Renal pelvis (tissue), 12 donors: ENCODE measurements around the gene PCDHB7. TPM values are rescaled to one million over a fixed set of nuclear protein-coding genes. Genes with fewer than 3 reads are reported as not detected.
"Not testable (repeated sequence)": the region's sequence is repeated elsewhere in the genome, so short reads cannot be mapped to it uniquely, and the experiment has no call there.

Source experiments
- DNase-seq: peaks from one replicate; pipeline ENCODE4 v3.0.0-alpha.2; 2013
- long read RNA-seq, 16 experiments: transcript quantifications; one replicate each; lab custom pipeline, GENCODE V29; 2026
- polyA plus RNA-seq, 3 donors: library from polyadenylated mRNA; unstranded; fragments of 120-200 nt; gene quantifications; one replicate each; pipeline ENCODE4 v1.2.1, GENCODE V29; 2013; ENCODE audit not compliant: insufficient read length in 3 of 3

The PCDHB7 gene
- 1 to 10 TPM; 3.5 to 4.4 (median 4.2) TPM for polyA plus RNA-seq
- long read RNA-seq, donor 1, transcript PCDHB7-201 (1 exons, 3,765 nt), result major isoform, 7 of 7 reads
- long read RNA-seq, donor 1, partial matches to known transcripts, result 0 of 7 reads
- long read RNA-seq, donor 1, other reads (novel, unspliced or antisense), result 0 of 7 reads
- long read RNA-seq, donor 2, transcript PCDHB7-201 (1 exons, 3,765 nt), result major isoform, 5 of 5 reads
- long read RNA-seq, donor 2, partial matches to known transcripts, result 0 of 5 reads
- long read RNA-seq, donor 2, other reads (novel, unspliced or antisense), result 0 of 5 reads
- long read RNA-seq, donor 3, transcript PCDHB7-201 (1 exons, 3,765 nt), result major isoform, 7 of 7 reads
- long read RNA-seq, donor 3, partial matches to known transcripts, result 0 of 7 reads
- long read RNA-seq, donor 3, other reads (novel, unspliced or antisense), result 0 of 7 reads
- long read RNA-seq, donor 4, transcript PCDHB7-201 (1 exons, 3,765 nt), result major isoform, 6 of 6 reads
- long read RNA-seq, donor 4, partial matches to known transcripts, result 0 of 6 reads
- long read RNA-seq, donor 4, other reads (novel, unspliced or antisense), result 0 of 6 reads
- long read RNA-seq, donor 5, partial matches to known transcripts, result 0 of 2 reads
- long read RNA-seq, donor 5, other reads (novel, unspliced or antisense), result 0 of 2 reads
- long read RNA-seq, donor 6, transcript PCDHB7-201 (1 exons, 3,765 nt), result major isoform, 6 of 6 reads
- long read RNA-seq, donor 6, partial matches to known transcripts, result 0 of 6 reads
- long read RNA-seq, donor 6, other reads (novel, unspliced or antisense), result 0 of 6 reads
- long read RNA-seq, donor 7, transcript PCDHB7-201 (1 exons, 3,765 nt), result major isoform, 18 of 18 reads
- long read RNA-seq, donor 7, partial matches to known transcripts, result 0 of 18 reads
- long read RNA-seq, donor 7, other reads (novel, unspliced or antisense), result 0 of 18 reads
- long read RNA-seq, donor 8, transcript PCDHB7-201 (1 exons, 3,765 nt), result major isoform, 6 of 6 reads
- long read RNA-seq, donor 8, partial matches to known transcripts, result 0 of 6 reads
- long read RNA-seq, donor 8, other reads (novel, unspliced or antisense), result 0 of 6 reads
- long read RNA-seq, donor 9, transcript PCDHB7-201 (1 exons, 3,765 nt), result major isoform, 12 of 12 reads
- long read RNA-seq, donor 9, partial matches to known transcripts, result 0 of 12 reads
- long read RNA-seq, donor 9, other reads (novel, unspliced or antisense), result 0 of 12 reads
- long read RNA-seq, donor 10, transcript PCDHB7-201 (1 exons, 3,765 nt), result major isoform, 5 of 5 reads
- long read RNA-seq, donor 10, partial matches to known transcripts, result 0 of 5 reads
- long read RNA-seq, donor 10, other reads (novel, unspliced or antisense), result 0 of 5 reads
- long read RNA-seq, donor 11, partial matches to known transcripts, result 0 of 3 reads
- long read RNA-seq, donor 11, other reads (novel, unspliced or antisense), result 0 of 3 reads
- long read RNA-seq, donor 12, partial matches to known transcripts, result 0 of 4 reads
- long read RNA-seq, donor 12, other reads (novel, unspliced or antisense), result 0 of 4 reads
- long read RNA-seq, donor 13, partial matches to known transcripts, result 0 of 3 reads
- long read RNA-seq, donor 13, other reads (novel, unspliced or antisense), result 0 of 3 reads
- long read RNA-seq, donor 14, transcript PCDHB7-201 (1 exons, 3,765 nt), result major isoform, 16 of 16 reads
- long read RNA-seq, donor 14, partial matches to known transcripts, result 0 of 16 reads
- long read RNA-seq, donor 14, other reads (novel, unspliced or antisense), result 0 of 16 reads
- long read RNA-seq, donor 15, transcript PCDHB7-201 (1 exons, 3,765 nt), result major isoform, 8 of 8 reads
- long read RNA-seq, donor 15, partial matches to known transcripts, result 0 of 8 reads
- long read RNA-seq, donor 15, other reads (novel, unspliced or antisense), result 0 of 8 reads
- long read RNA-seq, donor 16, transcript PCDHB7-201 (1 exons, 3,765 nt), result major isoform, 11 of 11 reads
- long read RNA-seq, donor 16, partial matches to known transcripts, result 0 of 11 reads
- long read RNA-seq, donor 16, other reads (novel, unspliced or antisense), result 0 of 11 reads

DNA sequence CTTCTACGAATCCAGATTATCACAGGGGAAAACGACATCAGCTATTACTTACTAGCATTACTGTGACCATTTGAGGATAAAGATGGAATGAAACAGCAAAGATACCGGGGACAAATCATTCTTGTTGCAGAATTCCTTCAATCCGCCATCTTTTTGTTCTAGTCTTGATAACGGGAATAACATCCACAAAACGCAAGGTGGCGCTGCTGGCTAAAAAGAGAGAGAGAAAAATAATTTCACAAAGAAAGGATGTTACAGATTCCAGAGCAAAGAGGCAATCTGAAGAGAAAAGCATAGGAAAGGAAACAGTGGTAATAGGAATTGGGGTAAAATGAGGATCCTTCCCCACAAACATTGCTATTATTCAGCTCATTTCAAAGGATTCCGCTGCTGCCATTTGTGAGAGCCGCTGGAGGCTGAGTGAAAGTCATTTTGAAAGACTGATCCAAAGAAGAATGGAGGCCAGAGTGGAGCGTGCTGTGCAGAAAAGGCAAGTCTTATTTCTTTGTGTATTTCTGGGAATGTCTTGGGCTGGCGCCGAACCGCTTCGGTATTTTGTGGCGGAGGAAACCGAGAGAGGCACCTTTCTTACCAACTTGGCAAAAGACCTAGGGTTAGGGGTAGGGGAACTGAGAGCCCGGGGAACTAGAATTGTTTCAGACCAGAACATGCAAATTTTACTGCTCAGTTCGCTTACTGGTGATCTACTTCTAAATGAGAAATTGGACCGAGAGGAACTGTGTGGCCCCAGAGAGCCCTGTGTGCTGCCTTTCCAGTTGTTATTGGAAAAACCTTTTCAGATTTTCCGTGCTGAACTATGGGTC lies at the start of gene PCDHB7:
Gene PCDHB7, plus strand, starts transcription at position 264 of the 824 bp plus-strand sequence. Its CDS starts 192 bp downstream, at position 456.
- DNase-seq, result peak; percentile 33

DNA sequence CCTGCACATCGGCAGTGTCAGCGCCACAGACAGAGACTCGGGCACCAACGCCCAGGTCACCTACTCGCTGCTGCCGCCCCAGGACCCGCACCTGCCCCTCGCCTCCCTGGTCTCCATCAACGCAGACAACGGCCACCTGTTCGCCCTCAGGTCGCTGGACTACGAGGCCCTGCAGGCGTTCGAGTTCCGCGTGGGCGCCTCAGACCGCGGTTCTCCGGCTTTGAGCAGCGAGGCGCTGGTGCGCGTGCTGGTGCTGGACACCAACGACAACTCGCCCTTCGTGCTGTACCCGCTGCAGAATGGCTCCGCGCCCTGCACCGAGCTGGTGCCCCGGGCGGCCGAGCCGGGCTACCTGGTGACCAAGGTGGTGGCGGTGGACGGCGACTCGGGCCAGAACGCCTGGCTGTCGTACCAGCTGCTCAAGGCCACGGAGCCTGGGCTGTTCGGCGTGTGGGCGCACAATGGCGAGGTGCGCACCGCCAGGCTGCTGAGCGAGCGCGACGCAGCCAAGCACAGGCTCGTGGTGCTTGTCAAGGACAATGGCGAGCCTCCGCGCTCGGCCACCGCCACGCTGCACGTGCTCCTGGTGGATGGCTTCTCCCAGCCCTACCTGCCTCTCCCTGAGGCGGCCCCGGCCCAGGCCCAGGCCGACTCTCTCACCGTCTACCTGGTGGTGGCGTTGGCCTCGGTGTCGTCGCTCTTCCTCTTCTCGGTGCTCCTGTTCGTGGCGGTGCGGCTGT lies 48.9 kb upstream of the PCDHB7 start:
- not testable (repeated sequence) for DNase-seq

DNA sequence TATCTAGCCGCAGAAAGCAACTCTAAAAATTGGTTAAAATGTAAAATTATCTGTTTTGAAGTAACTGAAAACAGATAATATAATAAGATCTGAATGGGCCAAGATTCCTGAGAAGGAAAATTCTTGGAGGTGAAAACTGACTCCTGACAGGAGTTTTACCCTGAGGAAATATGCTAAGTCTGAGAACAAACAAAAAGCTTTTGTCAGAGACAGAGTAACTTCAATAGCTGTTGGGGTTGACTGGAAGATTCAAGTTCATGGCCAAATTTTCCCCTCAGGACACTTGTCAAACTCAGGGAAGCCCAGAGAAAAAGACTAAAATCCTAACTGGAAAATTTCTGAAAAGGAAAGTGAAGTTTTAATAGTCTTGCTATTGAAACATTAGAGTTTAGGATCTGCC lies 45.1 kb upstream of the PCDHB7 start:
- DNase-seq, result no peak

DNA sequence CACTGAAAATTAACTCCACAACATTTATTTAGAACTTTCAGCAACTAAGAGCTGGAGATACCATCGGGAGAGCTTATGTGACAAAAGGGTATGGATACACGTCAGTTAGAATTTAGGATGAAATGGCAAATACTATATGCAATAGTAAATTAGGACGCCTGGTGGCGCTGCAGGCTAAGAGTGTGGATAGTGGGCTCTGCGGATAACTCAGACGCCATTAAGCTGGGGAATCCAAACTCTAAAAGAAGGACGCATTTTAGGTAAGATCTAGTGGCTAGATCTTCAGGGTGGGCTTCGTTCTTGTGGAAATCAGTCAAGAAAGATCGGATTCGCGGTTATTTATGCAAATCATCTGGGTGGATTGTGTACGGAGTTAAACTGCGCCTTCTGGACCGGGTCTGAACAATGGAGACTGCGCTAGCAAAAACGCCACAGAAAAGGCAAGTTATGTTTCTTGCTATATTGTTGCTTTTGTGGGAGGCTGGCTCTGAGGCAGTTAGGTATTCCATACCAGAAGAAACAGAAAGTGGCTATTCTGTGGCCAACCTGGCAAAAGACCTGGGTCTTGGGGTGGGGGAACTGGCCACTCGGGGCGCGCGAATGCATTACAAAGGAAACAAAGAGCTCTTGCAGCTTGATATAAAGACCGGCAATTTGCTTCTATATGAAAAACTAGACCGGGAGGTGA lies 37.3 kb upstream of the PCDHB7 start, which contains the start of gene PCDHB5:
Gene PCDHB5, plus strand, starts transcription at position 177 of the 688 bp plus-strand sequence. Its CDS starts 229 bp downstream, at position 406.
- peak; percentile 24 for DNase-seq

DNA sequence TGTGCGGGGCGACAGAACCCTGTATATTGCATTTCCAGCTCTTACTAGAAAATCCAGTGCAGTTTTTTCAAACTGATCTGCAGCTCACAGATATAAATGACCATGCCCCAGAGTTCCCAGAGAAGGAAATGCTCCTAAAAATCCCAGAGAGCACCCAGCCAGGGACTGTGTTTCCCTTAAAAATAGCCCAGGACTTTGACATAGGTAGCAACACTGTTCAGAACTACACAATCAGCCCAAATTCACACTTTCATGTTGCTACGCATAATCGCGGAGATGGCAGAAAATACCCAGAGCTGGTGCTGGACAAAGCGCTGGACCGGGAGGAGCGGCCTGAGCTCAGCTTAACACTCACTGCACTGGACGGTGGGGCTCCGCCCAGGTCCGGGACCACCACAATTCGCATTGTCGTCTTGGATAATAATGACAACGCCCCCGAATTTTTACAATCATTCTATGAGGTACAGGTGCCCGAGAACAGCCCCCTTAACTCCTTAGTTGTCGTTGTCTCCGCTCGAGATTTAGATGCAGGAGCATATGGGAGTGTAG lies 36.7 kb upstream of the PCDHB7 start:
- no peak for DNase-seq

DNA sequence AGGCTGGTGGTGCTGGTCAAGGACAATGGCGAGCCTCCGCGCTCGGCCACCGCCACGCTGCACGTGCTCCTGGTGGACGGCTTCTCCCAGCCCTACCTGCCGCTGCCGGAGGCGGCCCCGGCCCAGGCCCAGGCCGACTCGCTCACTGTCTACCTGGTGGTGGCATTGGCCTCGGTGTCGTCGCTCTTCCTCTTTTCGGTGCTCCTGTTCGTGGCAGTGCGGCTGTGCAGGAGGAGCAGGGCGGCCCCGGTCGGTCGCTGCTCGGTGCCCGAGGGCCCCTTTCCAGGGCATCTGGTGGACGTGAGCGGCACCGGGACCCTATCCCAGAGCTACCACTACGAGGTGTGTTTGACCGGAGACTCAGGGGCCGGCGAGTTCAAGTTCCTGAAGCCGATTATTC lies 35.1 kb upstream of the PCDHB7 start:
- not testable (repeated sequence) for DNase-seq

DNA sequence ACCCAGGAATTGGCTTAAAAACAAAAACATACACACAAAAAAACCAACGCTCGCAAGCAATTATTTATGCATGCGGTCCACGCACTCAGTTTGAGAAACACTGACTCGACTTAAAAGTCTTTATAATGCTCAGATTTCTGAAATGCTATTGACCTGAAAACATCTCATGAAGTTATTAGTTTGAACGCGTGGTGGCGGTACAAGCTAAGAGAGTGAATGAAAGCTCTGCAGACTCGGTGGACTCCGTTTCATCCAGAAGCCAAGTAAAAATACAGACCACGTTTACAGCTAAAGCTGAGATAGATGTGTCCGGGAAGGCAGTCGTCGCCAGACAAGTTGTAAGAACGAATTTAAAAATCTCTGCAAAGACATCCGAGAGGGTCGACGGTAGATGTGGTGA lies 22.6 kb upstream of the PCDHB7 start, which contains the start of gene PCDHB6:
Gene PCDHB6, plus strand, starts transcription at position 246 of the 400 bp plus-strand sequence. CDS start 201 bp downstream, outside the sequence.
- peak; percentile 22 for DNase-seq

DNA sequence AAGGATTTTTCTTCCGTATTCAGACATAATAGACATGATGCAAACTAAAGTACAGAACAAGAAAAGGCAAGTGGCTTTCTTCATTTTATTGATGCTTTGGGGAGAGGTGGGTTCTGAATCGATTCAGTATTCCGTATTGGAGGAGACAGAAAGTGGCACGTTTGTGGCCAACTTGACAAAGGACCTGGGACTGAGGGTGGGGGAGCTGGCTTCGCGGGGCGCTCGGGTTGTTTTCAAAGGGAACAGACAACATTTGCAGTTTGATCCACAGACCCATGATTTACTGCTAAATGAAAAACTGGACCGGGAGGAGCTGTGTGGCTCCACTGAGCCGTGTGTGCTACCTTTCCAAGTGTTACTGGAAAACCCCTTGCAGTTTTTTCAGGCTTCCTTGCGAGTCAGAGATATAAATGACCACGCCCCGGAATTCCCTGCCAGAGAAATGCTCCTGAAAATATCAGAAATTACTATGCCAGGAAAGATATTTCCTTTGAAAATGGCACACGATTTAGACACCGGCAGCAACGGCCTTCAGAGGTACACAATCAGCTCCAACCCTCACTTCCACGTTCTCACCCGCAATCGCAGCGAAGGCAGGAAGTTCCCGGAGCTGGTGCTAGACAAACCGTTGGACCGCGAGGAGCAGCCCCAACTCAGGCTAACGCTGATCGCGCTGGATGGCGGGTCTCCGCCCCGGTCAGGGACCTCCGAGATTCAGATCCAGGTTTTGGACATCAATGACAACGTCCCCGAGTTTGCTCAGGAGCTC lies 22.0 kb upstream of the PCDHB7 start:
- DNase-seq, result no peak

DNA sequence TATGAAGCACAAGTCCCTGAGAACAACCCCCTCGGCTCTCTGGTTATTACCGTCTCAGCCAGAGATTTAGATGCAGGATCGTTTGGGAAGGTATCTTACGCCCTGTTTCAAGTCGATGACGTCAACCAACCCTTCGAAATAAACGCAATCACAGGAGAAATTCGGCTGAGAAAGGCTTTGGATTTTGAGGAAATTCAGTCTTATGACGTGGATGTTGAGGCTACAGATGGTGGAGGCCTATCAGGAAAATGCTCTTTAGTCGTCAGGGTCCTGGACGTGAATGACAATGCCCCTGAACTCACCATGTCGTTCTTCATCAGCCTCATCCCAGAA lies 21.5 kb upstream of the PCDHB7 start:
- DNase-seq, result no peak

DNA sequence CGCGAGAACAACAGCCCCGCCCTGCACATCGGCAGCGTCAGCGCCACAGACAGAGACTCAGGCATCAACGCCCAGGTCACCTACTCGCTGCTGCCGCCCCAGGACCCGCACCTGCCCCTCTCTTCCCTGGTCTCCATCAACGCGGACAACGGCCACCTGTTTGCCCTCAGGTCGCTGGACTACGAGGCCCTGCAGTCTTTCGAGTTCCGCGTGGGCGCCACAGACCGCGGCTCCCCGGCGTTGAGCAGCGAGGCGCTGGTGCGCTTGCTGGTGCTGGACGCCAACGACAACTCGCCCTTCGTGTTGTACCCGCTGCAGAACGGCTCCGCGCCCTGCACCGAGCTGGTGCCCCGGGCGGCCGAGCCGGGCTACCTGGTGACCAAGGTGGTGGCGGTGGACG lies 20.8 kb upstream of the PCDHB7 start:
- DNase-seq, result not testable (repeated sequence)

DNA sequence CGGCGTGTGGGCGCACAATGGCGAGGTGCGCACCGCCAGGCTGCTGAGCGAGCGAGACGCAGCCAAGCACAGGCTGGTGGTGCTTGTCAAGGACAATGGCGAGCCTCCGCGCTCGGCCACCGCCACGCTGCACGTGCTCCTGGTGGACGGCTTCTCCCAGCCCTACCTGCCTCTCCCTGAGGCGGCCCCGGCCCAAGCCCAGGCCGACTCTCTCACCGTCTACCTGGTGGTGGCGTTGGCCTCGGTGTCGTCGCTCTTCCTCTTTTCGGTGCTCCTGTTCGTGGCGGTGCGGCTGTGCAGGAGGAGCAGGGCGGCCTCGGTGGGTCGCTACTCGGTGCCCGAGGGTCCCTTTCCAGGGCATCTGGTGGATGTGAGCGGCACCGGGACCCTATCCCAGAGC lies 20.3 kb upstream of the PCDHB7 start:
- not testable (repeated sequence) for DNase-seq

DNA sequence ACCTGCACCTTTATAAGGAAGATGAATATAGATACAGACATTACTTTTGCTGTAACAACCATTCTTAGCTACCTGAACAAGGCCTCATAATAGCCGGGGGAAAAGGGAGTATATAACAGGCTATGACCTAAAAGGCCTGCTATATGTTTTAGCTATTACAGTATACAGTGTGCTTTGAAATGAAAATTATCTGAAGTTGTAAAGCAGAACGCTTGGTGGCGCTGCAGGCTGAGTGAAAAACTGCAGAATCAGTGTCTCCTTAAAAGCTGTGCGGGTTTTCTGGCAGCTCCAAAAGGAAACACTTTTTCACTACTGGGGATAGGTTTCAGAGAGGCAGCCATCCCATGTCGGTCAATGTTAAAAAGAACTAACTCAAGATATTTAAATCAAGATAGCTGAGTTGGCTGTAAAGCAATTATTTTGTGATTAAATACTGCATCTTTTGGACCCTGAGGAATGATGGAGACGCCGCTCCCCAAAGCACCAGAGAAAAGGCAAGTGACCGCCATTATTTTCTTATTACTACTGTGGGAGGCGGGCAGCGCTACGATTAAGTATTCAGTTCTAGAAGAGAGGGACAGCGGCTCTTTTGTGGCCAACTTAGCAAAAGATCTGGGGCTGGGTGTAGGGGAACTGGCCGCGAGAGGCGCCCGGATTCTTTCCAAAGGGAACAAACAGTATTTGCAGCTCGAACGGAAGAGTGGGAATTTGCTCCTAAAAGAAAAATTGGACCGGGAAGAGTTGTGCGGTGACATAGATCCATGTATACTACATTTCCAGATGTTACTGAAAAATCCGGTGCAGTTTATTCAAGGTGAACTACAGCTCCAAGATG lies 16.7 kb upstream of the PCDHB7 start:
- no peak for DNase-seq

DNA sequence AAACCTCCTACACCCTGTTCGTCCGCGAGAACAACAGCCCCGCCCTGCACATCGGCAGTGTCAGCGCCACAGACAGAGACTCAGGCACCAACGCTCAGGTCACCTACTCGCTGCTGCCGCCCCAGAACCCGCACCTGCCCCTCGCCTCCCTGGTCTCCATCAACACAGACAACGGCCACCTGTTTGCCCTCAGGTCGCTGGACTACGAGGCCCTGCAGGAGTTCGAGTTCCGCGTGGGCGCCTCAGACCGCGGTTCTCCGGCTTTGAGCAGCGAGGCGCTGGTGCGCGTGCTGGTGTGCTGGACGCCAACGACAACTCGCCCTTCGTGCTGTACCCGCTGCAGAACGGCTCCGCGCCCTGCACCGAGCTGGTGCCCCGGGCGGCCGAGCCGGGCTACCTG lies 15.1 kb upstream of the PCDHB7 start:
- not testable (repeated sequence) for DNase-seq

DNA sequence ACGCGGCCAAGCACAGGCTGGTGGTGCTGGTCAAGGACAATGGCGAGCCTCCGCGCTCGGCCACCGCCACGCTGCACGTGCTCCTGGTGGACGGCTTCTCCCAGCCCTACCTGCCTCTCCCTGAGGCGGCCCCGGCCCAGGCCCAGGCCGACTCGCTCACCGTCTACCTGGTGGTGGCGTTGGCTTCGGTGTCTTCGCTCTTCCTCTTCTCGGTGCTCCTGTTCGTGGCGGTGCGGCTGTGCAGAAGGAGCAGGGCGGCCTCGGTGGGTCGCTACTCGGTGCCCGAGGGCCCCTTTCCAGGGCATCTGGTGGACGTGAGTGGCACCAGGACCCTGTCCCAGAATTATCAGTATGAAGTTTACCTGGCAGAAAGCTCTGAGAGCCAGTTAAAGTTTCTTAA lies 14.5 kb upstream of the PCDHB7 start:
- not testable (repeated sequence) for DNase-seq

DNA sequence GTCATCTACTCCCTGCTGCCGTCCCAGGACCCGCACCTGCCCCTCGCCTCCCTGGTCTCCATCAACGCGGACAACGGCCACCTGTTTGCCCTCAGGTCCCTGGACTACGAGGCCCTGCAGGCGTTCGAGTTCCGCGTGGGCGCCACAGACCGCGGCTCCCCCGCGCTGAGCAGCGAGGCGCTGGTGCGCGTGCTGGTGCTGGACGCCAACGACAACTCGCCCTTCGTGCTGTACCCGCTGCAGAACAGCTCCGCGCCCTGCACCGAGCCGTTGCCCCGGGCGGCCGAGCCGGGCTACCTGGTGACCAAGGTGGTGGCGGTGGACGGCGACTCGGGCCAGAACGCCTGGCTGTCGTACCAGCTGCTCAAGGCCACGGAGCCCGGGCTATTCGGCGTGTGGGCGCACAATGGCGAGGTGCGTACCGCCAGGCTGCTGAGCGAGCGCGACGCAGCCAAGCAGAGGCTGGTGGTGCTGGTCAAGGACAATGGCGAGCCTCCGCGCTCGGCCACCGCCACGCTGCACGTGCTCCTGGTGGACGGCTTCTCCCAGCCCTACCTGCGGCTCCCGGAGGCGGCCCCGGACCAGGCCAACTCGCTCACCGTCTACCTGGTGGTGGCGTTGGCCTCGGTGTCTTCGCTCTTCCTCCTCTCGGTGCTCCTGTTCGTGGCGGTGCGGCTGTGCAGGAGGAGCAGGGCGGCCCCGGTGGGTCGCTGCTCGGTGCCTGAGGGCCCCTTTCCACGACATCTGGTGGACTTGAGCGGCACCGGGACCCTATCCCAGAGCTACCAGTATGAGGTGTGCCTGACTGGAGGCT lies 2.1 kb downstream of the PCDHB7 start:
- not testable (repeated sequence) for DNase-seq
